Measurements from ENCODE around the gene GALNT13. TPM values are rescaled to one million over a fixed set of nuclear protein-coding genes. Genes with fewer than 3 reads are reported as not detected.

Gene GALNT13
- total RNA-seq, 1 donor from 2014 or later, result 0.20 TPM

GRCh38 chr2:154125891-154126290 lies 254.2 kb downstream of the GALNT13 start:
- no peak for DNase-seq (ENCODE audit: low read depth in 2 of 2)

GRCh38 chr2:154130821-154131220 lies 259.1 kb downstream of the GALNT13 start:
- no peak for DNase-seq (ENCODE audit: low read depth in 2 of 2)

GRCh38 chr2:154132827-154133226 lies 261.1 kb downstream of the GALNT13 start:
- DNase-seq (ENCODE audit: low read depth in 2 of 2), result no peak

GRCh38 chr2:154133823-154134222 lies 262.1 kb downstream of the GALNT13 start:
- peak in 1 of 2 donors; percentile 48 for DNase-seq (ENCODE audit: low read depth in 2 of 2)

- no peak for DNase-seq (ENCODE audit: low read depth in 2 of 2)
These were observed 268.7 kb downstream of the GALNT13 start for GRCh38 chr2:154140249-154141025.

- no peak for DNase-seq (ENCODE audit: low read depth in 2 of 2)
These were observed 270.8 kb downstream of the GALNT13 start for GRCh38 chr2:154142480-154142879.

GRCh38 chr2:154143105-154143504 lies 271.4 kb downstream of the GALNT13 start:
- DNase-seq (ENCODE audit: low read depth in 2 of 2), result no peak

- DNase-seq (ENCODE audit: low read depth in 2 of 2), result no peak
These were observed 286.4 kb downstream of the GALNT13 start for GRCh38 chr2:154158101-154158500.

- DNase-seq (ENCODE audit: low read depth in 2 of 2), result no peak
These were observed 289.6 kb downstream of the GALNT13 start for GRCh38 chr2:154161286-154161685.

GRCh38 chr2:154170400-154170799 lies 298.7 kb downstream of the GALNT13 start:
- DNase-seq (ENCODE audit: low read depth in 2 of 2), result no peak

GRCh38 chr2:154173164-154173563 lies 301.4 kb downstream of the GALNT13 start:
- no peak for DNase-seq (ENCODE audit: low read depth in 2 of 2)

GRCh38 chr2:154173919-154174318 lies 302.2 kb downstream of the GALNT13 start:
- no peak for DNase-seq (ENCODE audit: low read depth in 2 of 2)

GRCh38 chr2:154182008-154182407 lies 310.3 kb downstream of the GALNT13 start:
- DNase-seq (ENCODE audit: low read depth in 2 of 2), result no peak

- DNase-seq (ENCODE audit: low read depth in 2 of 2), result no peak
These were observed 316.2 kb downstream of the GALNT13 start for GRCh38 chr2:154187948-154188347.

- no peak for DNase-seq (ENCODE audit: low read depth in 2 of 2)
These were observed 318.2 kb downstream of the GALNT13 start for GRCh38 chr2:154189953-154190352.

- DNase-seq (ENCODE audit: low read depth in 2 of 2), result no peak
These were observed 321.5 kb downstream of the GALNT13 start for GRCh38 chr2:154193246-154193645.

- DNase-seq (ENCODE audit: low read depth in 2 of 2), result no peak
These were observed 323.4 kb downstream of the GALNT13 start for GRCh38 chr2:154194909-154195643.

- DNase-seq (ENCODE audit: low read depth in 2 of 2), result no peak
These were observed 324.0 kb downstream of the GALNT13 start for GRCh38 chr2:154195644-154196195.

- DNase-seq (ENCODE audit: low read depth in 2 of 2), result no peak
These were observed 327.1 kb downstream of the GALNT13 start for GRCh38 chr2:154198866-154199265.

- no peak for DNase-seq (ENCODE audit: low read depth in 2 of 2)
These were observed 331.5 kb downstream of the GALNT13 start for GRCh38 chr2:154203206-154203605.

GRCh38 chr2:154203902-154204301 lies 332.2 kb downstream of the GALNT13 start:
- no peak for DNase-seq (ENCODE audit: low read depth in 2 of 2)

GRCh38 chr2:154207288-154208047 lies 335.7 kb downstream of the GALNT13 start:
- DNase-seq (ENCODE audit: low read depth in 2 of 2), result no peak

Data from lung microvascular endothelial cell (primary cell).